GM18505 (cell line): Measurements from ENCODE around the gene WDFY3.
"Not testable (repeated sequence)": the region's sequence is repeated elsewhere in the genome, so short reads cannot be mapped to it uniquely, and the experiment has no call there.

ENCODE experiments used
- ATAC-seq: cut with Tn5 transposase; IDR thresholded peaks from one replicate; pipeline ENCODE4 v1.9.1; 2021; ENCODE audit not compliant: unreplicated experiment
- POLR2A ChIP-seq: IDR thresholded peaks from 4 replicates; pipeline ENCODE4 v1.6.1; 2011; ENCODE audit warnings: borderline replicate concordance; ENCODE audit not compliant: insufficient read depth, insufficient read length; ENCODE audit errors: extremely low read depth

WDFY3 gene

DNA sequence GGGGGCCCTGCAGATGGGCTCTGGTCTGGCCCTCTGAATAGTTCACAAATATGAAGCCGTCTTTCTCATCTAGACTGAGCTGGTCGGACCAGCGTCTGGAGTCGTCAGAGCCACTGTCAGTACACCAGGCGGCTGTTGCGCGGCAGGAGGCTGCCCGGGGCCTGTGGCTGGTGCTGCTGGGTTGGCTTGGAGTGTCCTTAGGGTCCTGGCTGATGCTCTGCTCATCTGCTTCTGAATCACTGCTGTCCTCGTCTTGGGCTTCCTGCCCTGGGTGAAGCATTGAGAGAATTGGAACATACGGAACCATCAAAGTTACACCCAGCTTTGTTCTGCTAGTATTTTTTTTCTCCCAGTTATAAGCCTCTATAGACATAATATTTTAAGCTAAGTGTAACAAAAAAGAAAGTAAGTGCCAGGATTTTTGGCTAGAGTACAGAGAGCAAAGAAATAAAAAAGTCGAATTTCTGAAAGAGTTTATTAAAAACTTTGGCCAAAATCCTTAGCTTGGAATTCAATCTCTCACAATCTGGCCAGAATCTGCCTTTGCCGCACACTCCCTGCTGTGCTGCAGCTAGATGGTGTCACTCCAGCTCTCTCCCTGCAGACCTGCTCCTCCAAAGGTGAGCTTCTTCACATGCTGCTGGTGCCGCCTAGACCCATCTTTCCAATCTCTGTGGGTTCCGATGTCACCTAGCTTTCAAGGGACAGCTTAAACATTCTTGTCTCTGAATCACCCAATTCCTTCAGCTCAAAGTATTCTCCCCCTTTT is 287.3 kb downstream of the WDFY3 start:
- no peak for ATAC-seq
- no peak for TF ChIP-seq POLR2A

DNA sequence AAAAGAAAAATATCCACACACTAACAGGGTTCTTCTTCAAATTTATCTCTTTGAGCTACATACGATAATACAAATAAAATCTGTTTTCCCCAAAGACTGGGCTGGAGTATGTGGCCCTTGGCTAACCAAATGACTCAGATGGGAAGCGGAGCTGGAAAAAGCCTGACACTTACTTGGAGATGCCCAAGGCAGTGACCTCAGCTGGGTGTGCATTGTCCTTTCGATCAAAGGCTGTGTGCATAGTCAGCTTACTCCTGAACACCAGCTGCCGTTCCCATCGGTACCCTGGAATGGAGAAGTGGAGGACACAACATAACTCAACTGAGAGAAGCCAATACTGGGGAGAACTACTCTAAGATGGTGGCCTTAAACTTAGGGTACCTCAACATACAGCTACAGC is 288.5 kb downstream of the WDFY3 start:
- ATAC-seq = no peak
- no peak for TF ChIP-seq POLR2A

DNA sequence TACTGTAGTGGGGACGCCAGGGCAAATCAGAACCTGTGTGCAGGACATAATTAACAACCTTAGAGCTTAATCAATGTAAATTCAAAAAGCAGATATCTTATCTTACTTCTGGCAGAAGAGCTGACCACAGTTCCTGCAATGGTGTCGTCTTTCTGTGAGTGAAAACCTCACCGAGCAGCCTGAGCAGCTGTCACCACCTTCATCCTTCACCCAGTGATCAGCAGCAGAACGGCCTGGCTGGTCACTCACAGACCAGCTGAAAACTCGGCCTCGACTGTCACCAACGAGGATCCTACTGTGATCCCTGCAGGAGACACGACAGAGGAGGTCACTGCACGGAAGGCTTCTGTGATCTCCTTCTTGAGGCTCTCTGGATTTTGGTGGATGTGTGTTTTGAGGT is 289.4 kb downstream of the WDFY3 start:
- no peak for ATAC-seq
- TF ChIP-seq POLR2A = no peak

DNA sequence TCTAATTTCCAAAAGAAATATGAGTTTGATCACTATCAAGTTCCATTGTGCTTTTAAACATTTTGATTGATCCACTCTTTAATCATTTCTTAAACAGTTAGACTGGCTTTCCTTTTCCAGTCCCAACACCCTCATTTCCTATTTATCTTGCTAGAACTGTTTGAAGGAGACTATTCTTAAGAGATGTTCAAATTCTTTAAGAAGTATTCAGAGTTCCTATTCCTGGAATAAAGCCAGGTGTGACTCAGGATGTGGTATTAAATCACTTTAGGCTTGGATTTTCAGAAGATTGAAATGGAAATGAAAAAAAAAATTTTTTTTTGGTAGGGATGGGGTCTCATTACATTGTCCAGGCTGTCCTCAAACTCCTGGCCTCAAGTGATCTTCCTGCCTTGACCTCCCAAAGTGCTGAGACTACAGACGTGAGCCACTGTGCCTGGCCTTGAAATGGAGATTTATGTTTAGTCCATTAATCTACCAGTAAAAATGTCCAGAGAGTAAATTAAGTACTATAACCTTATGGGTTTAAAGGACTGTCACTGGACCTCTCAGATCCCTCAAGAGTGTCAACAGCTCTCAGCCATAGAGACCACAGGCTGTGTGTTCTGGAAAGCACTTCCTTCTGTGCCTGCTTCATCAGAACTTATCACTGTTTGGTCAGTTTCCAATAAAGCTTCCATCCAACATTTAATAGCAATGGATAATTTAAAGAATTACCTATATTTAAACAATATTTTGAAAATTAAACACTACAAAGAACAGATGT is 292.8 kb downstream of the WDFY3 start:
- no peak for ATAC-seq
- TF ChIP-seq POLR2A = no peak

DNA sequence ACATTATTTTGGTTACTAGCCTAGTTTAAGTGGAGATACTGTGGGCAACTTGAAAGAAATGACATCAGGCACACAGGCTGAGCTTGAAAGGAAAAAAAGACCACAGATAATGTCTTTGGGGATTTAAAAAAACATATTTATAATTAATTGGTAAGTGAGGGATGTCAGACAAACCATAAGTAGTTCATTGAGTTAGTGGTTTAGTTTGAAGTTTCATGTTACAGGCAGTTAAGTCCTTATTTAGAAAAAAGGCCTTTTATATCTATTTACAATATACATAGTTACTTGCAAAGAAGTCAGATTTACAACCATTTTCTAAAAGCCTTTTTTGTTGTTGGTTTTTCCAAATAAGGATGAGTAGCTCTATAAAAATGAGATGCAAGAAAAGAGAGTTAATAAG is 294.3 kb downstream of the WDFY3 start:
- no peak for TF ChIP-seq POLR2A
- no peak for ATAC-seq

DNA sequence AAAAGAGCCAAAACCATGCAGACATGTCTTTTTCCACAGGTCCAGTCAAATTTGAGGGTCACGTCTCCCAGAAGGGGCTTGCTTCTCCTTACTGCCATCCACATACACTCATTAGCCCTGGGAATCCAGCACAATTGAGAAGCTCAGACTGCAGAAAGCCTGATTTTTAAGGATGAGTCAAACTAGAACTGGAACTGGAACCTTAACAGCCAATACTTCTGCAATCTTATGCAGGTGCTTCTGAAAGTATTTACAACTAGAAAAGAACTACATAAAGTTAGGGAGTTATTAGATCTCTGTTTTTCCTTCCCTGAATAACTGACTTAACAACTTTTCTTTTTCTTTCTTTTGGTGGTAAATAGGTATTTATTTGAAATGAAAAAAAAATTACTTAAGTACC is 297.3 kb downstream of the WDFY3 start:
- no peak for ATAC-seq
- TF ChIP-seq POLR2A = no peak

DNA sequence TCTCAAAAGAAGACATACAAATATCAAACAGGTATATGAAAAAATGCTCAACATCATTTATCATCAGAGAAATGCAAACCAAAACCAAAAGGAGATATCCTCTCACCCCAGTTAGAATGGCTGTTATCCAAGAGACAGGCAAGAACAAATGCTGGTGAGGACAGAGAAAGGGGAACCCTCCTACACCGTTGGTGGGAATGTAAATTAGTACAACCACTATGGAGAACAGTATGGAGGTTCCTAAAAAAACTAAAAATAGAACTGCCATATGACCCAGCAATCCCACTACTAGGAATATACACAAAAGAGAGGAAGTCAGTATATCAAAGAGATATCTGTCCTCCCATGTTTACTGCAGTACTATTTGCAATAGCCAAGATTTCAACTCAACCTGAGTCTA is 300.1 kb downstream of the WDFY3 start:
- ATAC-seq = no peak
- no peak for TF ChIP-seq POLR2A

DNA sequence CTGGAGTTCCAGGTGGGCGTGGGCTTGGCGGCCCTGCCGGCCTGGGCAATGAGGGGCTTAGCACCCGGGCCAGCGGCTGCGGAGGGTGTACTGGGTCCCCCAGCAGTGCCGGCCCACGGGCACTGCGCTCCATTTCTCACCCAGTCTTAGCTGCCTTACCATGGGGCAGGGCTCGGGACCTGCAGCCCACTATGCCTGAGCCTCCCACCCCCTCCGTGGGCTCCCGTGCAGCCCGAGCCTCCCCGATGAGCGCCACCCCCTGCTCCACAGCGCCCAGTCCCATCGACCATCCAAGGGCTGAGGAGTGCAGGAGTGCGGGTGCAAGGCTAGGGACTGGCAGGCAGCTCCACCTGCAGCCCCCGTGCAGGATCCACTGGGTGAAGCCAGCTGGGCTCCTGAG is 301.7 kb downstream of the WDFY3 start:
- not testable (repeated sequence) for ATAC-seq

DNA sequence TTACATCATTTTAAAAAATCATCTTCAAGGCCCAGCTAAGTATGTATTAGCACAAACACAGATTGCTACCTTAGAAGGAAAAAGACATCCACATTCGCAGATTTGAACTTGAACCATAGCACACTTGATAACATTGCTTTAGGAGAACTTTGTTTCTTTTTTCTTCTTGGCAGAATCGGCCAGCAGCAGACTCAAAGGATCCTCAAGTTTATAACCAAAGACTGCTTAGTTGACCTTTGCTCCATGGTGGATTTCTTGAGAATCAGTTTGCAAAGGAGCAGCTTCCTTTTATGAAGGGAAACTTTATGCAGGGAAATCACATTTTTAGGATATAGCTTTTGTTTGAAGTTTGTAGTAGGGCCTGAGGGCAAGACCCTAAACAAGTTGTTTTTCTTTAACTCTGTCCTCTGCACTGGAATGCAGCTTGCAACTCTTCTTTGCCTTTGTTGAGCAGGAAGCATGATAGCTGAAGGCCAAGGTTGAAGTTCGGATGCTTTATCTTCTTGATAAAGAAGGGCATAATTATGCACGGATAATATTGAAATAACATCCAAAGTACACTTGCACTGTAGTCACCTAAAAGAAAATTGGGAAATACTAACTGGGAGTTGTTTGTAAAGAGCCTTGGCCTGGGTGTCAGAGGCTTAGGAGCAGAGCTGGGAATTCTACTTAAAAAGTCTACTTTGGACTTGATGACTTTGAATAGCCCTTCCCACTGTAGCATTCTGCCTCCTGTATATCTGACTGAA is 305.1 kb downstream of the WDFY3 start:
- ATAC-seq = no peak
- no peak for TF ChIP-seq POLR2A

DNA sequence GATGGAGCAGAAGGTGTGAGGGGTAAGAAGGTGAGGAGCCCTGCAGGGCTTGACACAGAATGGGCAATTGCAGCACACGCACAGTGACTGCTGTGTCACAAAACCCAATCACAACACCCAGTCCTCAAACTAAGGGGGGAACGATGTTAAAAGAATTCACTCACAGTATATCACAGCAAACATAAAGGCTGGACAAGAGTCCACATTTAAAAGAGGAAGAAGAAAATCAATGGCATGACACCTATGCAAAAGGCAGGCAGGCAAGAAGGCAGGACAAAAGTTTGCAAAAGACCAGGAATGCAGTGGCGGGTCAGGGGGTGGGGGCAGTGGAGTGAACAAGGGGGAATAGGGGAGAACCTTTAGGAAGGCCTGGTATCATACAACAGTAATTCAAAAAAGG is 305.9 kb downstream of the WDFY3 start:
- ATAC-seq = no peak
- no peak for TF ChIP-seq POLR2A

DNA sequence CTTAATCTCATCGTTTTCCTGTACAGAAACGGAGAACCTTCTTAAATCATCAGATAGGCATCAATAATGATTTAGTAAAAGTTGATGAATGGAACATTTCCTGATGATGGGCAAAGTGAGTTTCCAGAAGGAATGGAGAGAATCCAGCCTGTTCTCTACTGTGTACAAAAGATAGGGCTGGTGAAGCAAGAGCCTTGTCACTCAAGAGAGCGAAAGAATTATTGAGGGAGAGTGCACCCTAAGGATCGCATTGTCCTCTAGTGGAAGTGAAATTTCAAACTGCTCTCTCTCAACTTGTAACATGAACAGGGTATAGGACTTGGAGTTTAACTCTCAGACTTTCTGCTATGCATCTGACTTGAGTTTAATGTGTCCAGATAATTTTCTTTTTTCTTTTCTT is 314.0 kb downstream of the WDFY3 start:
- ATAC-seq = no peak

DNA sequence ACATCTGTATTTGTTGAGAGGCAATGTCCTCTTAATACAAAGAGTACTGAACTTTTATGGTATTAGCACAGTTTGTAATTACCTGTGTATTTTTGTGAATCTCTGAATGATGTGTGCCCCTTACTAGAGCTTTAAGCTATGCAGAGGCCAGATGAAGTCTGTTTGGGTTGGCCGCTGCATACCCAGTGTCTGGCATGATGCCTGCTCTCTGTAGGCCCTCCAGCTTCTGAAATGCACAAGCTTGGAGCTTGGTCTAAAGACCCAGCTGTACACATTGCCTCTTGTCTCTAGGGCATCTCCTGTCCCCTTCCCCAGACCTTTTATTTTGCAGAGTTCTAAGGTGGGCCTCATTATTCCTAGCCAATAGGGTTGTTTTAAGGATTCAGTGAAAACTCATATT is 315.0 kb downstream of the WDFY3 start:
- no peak for TF ChIP-seq POLR2A
- ATAC-seq = no peak

More for the DNA sequence above, 314.0 kb downstream of the WDFY3 start:
- TF ChIP-seq POLR2A = no peak

DNA sequence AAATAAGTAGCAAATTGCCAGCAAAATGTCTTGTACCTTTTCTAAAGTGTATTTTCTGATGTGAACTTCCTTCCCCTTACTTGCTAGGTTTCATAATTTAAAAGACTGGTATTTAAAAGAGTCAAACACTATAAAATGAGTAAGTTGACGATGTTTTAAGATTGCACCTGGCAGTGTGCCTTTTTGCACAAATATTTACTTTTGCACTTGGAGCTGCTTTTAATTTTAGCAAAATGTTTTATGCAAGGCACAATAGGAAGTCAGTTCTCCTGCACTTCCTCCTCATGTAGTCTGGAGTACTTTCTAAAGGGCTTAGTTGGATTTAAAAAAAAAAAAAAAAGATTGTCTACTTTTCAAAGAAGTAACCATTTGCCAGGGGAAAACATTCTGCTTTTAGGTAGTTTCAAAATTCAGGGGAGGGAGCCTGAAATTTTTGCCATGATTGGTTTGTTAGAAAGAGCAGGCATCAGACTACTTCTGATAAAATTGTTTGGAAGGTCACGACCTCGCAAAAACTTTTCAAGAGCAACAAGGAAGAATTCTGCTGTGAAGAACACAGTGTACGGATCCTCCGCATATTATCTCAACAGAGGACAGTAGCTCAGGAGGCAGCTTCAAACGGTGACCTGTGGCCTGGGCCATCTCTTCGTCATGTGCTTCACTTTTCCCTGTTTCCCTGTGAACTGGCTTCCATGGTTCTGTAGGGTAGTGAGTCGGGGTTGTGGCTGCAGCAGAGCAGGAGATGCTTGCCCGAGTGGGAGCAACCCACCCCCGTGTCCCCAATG is 317.4 kb downstream of the WDFY3 start:
- no peak for TF ChIP-seq POLR2A

More for the DNA sequence above, 317.4 kb downstream of the WDFY3 start:
- ATAC-seq = no peak
